OCI-LY1 (cell line): ENCODE data around the gene DLAT.

Experiments
- H2AFZ ChIP-seq: fragments of 200-600 bp; sonication (generic), shearing (Covaris generic); 2 replicates; pipeline ENCODE4 v1.6.0; 2014; ENCODE audit warnings: antibody characterized with exemption, mild to moderate bottlenecking, low read length
- H3F3A ChIP-seq: fragments of 200-600 bp; sonication (generic), shearing (Covaris generic); 2 replicates; pipeline ENCODE4 v1.6.0; 2014; ENCODE audit warnings: mild to moderate bottlenecking, antibody characterized with exemption, low read length, moderate library complexity; ENCODE audit not compliant: insufficient read depth
- H3K27ac ChIP-seq: fragments of 200-600 bp; sonication (generic); 2 replicates; pipeline ENCODE4 v1.5.1; 2014; ENCODE audit warnings: low read length, mixed run types, mild to moderate bottlenecking, low read depth; ENCODE audit not compliant: poor library complexity, severe bottlenecking
- H3K27me3 ChIP-seq: fragments of 200-600 bp; sonication (generic); 2 replicates; pipeline ENCODE4 v1.6.0; 2014; ENCODE audit warnings: antibody characterized with exemption, mild to moderate bottlenecking, low read length, moderate library complexity; ENCODE audit not compliant: insufficient read depth
- H3K36me3 ChIP-seq: fragments of 200-600 bp; sonication (generic); 2 replicates; pipeline ENCODE4 v1.6.1; 2014; ENCODE audit warnings: mild to moderate bottlenecking, antibody characterized with exemption, low read length, moderate library complexity, mixed read lengths; ENCODE audit not compliant: insufficient read depth
- H3K4me1 ChIP-seq: fragments of 200-600 bp; sonication (generic); 2 replicates; pipeline ENCODE4 v1.5.1; 2014; ENCODE audit warnings: mild to moderate bottlenecking, low read length, moderate library complexity; ENCODE audit not compliant: insufficient read depth, severe bottlenecking
- H3K4me2 ChIP-seq: fragments of 200-600 bp; sonication (generic), shearing (Covaris generic); 2 replicates; pipeline ENCODE4 v1.6.1; 2014; ENCODE audit warnings: low read length
- H3K4me3 ChIP-seq: fragments of 200-600 bp; sonication (generic); 2 replicates; pipeline ENCODE4 v1.5.1; 2014; ENCODE audit warnings: low read length, low read depth, mild to moderate bottlenecking, mixed read lengths; ENCODE audit not compliant: poor library complexity, severe bottlenecking
- H3K79me2 ChIP-seq: fragments of 200-600 bp; shearing (Covaris generic); 2 replicates; pipeline ENCODE4 v1.6.1; 2016; ENCODE audit warnings: mixed run types, low read length, mixed read lengths; ENCODE audit not compliant: insufficient read depth
- H3K9ac ChIP-seq: fragments of 200-600 bp; sonication (generic), shearing (Covaris generic); 2 replicates; pipeline ENCODE4 v1.6.1; 2014; ENCODE audit warnings: mild to moderate bottlenecking, low read length, mixed read lengths
- H3K9me2 ChIP-seq: fragments of 200-600 bp; sonication (generic), shearing (Covaris generic); 2 replicates; pipeline ENCODE4 v1.6.1; 2014; ENCODE audit warnings: low read depth, mild to moderate bottlenecking, low read length, mixed read lengths
- H3K9me3 ChIP-seq: fragments of 200-600 bp; shearing (Covaris generic); 2 replicates; pipeline ENCODE4 v1.6.1; 2014; ENCODE audit warnings: low read length, mixed read lengths
- H4K20me1 ChIP-seq: fragments of 200-600 bp; sonication (generic), shearing (Covaris generic); 2 replicates; pipeline ENCODE4 v1.6.0; 2016; ENCODE audit warnings: mild to moderate bottlenecking, low read length; ENCODE audit not compliant: insufficient read depth
- CTCF ChIP-seq: fragments of 200-600 bp; sonication (generic), shearing (Covaris generic); IDR thresholded peaks from 2 replicates; pipeline ENCODE4 v1.5.1; 2017; ENCODE audit warnings: mild to moderate bottlenecking, antibody characterized with exemption, low read length, moderate library complexity, mixed read lengths
- EZH2 ChIP-seq: fragments of 200-600 bp; sonication (generic), shearing (Covaris generic); IDR thresholded peaks from 2 replicates; pipeline ENCODE4 v1.8.0; 2017; ENCODE audit warnings: borderline replicate concordance, mixed run types, mild to moderate bottlenecking, antibody characterized with exemption, low read length, moderate library complexity, mixed read lengths

The DLAT gene

GRCh38 chr11:111977146-111978027 is 47.8 kb upstream of the DLAT start:
- H3F3A ChIP-seq, result no peaks in the 10 kb centered on the region
- H3K4me3 ChIP-seq, result peak overlapping the region; percentile 45
- H3K4me1 ChIP-seq, result peaks cover 6% of the 10 kb centered on the region
- H3K9ac ChIP-seq, result no peak overlapping the region; the same call in 1 of the 2 replicates
- TF ChIP-seq EZH2, result no peak
- TF ChIP-seq CTCF, result no peak
- no peak overlapping the region for H3K27ac ChIP-seq
- H3K27me3 ChIP-seq, result no peaks in the 10 kb centered on the region
- no peaks in the 10 kb centered on the region for H3K9me3 ChIP-seq
- H3K9me2 ChIP-seq, result no peaks in the 10 kb centered on the region
- H3K4me2 ChIP-seq, result peak overlapping the region; percentile 53
- peaks cover 6% of the 10 kb centered on the region; the same call in 1 of the 2 replicates for H3K36me3 ChIP-seq
- H2AFZ ChIP-seq, result no peak overlapping the region
- H4K20me1 ChIP-seq, result no peaks in the 10 kb centered on the region
- H3K79me2 ChIP-seq, result no peaks in the 10 kb centered on the region

- Histone ChIP-seq H3K9ac (no peak overlapping the region), H3F3A (no peaks in the 10 kb centered on the region), H3K4me3 (no peak overlapping the region), H3K36me3 (peaks cover 6% of the 10 kb centered on the region; the same call in 1 of the 2 replicates), H3K27me3 (no peaks in the 10 kb centered on the region), H3K27ac (no peak overlapping the region), H3K79me2 (no peaks in the 10 kb centered on the region), H3K4me1 (peaks cover 6% of the 10 kb centered on the region), H3K4me2 (no peak overlapping the region; the same call in 1 of the 2 replicates), H4K20me1 (no peaks in the 10 kb centered on the region), H2AFZ (no peak overlapping the region), H3K9me3 (no peaks in the 10 kb centered on the region), H3K9me2 (no peaks in the 10 kb centered on the region)
- TF ChIP-seq CTCF (no peak), EZH2 (no peak)
Measured at GRCh38 chr11:111978028-111978771, 47.0 kb upstream of the DLAT start.

GRCh38 chr11:111980062-111980461 is 45.1 kb upstream of the DLAT start:
- no peaks in the 10 kb centered on the region; the same call in 1 of the 2 replicates for H3K36me3 ChIP-seq
- H4K20me1 ChIP-seq, result no peaks in the 10 kb centered on the region
- no peaks in the 10 kb centered on the region for H3K27me3 ChIP-seq
- H3K9me3 ChIP-seq, result no peaks in the 10 kb centered on the region
- peaks cover 6% of the 10 kb centered on the region for H3K4me1 ChIP-seq
- no peak overlapping the region for H3K27ac ChIP-seq
- H3K79me2 ChIP-seq, result no peaks in the 10 kb centered on the region
- H2AFZ ChIP-seq, result no peak overlapping the region
- H3K4me3 ChIP-seq, result no peak overlapping the region
- TF ChIP-seq CTCF (no peak), EZH2 (no peak)
- H3K9ac ChIP-seq, result no peak overlapping the region
- H3F3A ChIP-seq, result no peaks in the 10 kb centered on the region
- H3K9me2 ChIP-seq, result no peaks in the 10 kb centered on the region
- H3K4me2 ChIP-seq, result no peak overlapping the region
